SK-N-SH (cell line): Measurements from ENCODE around the gene CACNA1E.

Experiments
- EP300 ChIP-seq, 2 experiments: IDR thresholded peaks; 2 replicates each; pipeline versions ENCODE4 v1.4.0 to v1.6.1; 2012; ENCODE audit warnings: borderline replicate concordance in 1 of 2, low read depth in 1 of 2, low read length in 1 of 2
- GABPA ChIP-seq: IDR thresholded peaks from 2 replicates; pipeline ENCODE4 v1.4.0; 2012; ENCODE audit warnings: low read depth, mild to moderate bottlenecking
- NRF1 ChIP-seq: IDR thresholded peaks from 2 replicates; pipeline ENCODE4 v1.6.1; 2012; ENCODE audit warnings: low read depth, mild to moderate bottlenecking, low read length
- POLR2AphosphoS5 ChIP-seq: IDR thresholded peaks from 2 replicates; pipeline ENCODE4 v1.6.1; 2012; ENCODE audit warnings: low read depth, low read length
- RFX5 ChIP-seq: IDR thresholded peaks from 2 replicates; pipeline ENCODE4 v1.6.1; 2012; ENCODE audit warnings: mild to moderate bottlenecking, improper control_type of control experiment, low read length
- TAF1 ChIP-seq: IDR thresholded peaks from 2 replicates; pipeline ENCODE4 v1.6.1; 2012; ENCODE audit warnings: low read depth, mild to moderate bottlenecking, low read length, moderate library complexity, borderline replicate concordance
- TF ChIP-seq, protein P1 (sequence below): fragments of 200-600 bp; sonication (generic); IDR thresholded peaks from 2 replicates; pipeline ENCODE4 v1.6.1; 2017; ENCODE audit warnings: antibody characterized with exemption, mild to moderate bottlenecking, moderate library complexity

DNA sequence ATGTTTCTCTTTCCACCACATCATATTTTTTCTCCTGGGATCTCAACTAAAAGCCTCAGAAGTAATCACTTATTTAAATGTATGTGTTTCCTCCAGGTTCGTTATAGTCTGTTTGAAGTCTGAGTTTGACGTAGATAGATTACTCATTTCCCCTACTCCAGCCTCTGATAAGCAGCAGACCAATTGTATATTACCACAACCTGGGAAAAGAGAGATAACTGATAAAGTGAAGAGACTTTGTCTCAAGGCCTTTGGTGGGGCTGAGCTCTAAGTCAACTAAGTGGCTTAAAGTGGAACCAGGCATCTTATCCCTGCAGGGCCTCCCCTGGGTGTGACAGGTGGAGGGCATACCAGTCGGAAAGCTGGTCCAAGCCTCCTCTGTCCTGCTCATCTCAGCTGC, 34.9 kb upstream of the CACNA1E start:
- TF ChIP-seq, protein P1, sequence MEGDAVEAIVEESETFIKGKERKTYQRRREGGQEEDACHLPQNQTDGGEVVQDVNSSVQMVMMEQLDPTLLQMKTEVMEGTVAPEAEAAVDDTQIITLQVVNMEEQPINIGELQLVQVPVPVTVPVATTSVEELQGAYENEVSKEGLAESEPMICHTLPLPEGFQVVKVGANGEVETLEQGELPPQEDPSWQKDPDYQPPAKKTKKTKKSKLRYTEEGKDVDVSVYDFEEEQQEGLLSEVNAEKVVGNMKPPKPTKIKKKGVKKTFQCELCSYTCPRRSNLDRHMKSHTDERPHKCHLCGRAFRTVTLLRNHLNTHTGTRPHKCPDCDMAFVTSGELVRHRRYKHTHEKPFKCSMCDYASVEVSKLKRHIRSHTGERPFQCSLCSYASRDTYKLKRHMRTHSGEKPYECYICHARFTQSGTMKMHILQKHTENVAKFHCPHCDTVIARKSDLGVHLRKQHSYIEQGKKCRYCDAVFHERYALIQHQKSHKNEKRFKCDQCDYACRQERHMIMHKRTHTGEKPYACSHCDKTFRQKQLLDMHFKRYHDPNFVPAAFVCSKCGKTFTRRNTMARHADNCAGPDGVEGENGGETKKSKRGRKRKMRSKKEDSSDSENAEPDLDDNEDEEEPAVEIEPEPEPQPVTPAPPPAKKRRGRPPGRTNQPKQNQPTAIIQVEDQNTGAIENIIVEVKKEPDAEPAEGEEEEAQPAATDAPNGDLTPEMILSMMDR: no peak
- TF ChIP-seq EP300 (IDR thresholded peaks at IDR 0.05; ENCODE audit: borderline replicate concordance in 1 of 2, low read depth in 1 of 2, low read length in 1 of 2) (no peak), POLR2AphosphoS5 (no peak), GABPA (no peak), RFX5 (no peak), NRF1 (no peak), TAF1 (no peak)
